ENCODE results near the gene CERS6.

The CERS6 gene

DNA sequence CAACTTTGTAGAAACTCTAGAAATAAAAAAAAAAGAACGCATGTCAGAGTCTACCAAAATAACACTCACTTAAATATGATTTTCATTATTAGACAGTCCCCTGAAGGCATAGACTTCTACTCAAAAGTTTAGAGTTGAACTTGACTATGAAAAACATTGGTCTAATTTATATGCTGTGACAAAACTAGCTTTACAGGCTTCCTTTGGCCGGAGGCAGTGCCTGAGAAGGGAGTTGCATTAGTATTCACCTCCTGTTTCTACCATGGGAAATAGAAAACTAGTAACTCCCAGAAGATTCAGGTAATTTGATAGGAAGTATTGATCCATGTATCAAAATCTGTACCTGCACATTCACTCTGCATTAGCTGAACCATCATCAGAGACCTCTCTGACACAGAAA, 182.9 kb downstream of the CERS6 start:
- Histone ChIP-seq H3K27me3 (ENCODE audit: control insufficient read depth in 5 of 5, insufficient read depth in 4 of 5, low read length in 5 of 5) (no peaks in the 10 kb centered on the region), H3K9ac (ENCODE audit: low read length in 5 of 5) (no peak overlapping the region), H3K36me3 (ENCODE audit: control insufficient read depth in 5 of 5, insufficient read depth in 5 of 5, low read length in 5 of 5) (no peaks in the 10 kb centered on the region), H3K27ac (ENCODE audit: low read depth, low read length) (no peak overlapping the region), H3K4me1 (ENCODE audit: control insufficient read depth in 5 of 5, insufficient read depth in 5 of 5, low read length in 5 of 5) (peaks cover 4 to 11% (median 8%) of the 10 kb centered on the region in 5 donors), H3K4me3 (ENCODE audit: low read depth in 1 of 5, low read length in 5 of 5) (no peak overlapping the region), H3K9me3 (ENCODE audit: control insufficient read depth in 5 of 5, low read length in 5 of 5) (no peaks in the 10 kb centered on the region)

- H3K36me3 ChIP-seq (ENCODE audit: control insufficient read depth in 5 of 5, insufficient read depth in 5 of 5, low read length in 5 of 5): no peaks in the 10 kb centered on the region
- no peak overlapping the region for H3K9ac ChIP-seq (ENCODE audit: low read length in 5 of 5)
- no peak overlapping the region for H3K27ac ChIP-seq (ENCODE audit: low read depth, low read length)
- H3K27me3 ChIP-seq (ENCODE audit: control insufficient read depth in 5 of 5, insufficient read depth in 4 of 5, low read length in 5 of 5): no peaks in the 10 kb centered on the region
- H3K4me1 ChIP-seq (ENCODE audit: control insufficient read depth in 5 of 5, insufficient read depth in 5 of 5, low read length in 5 of 5): peaks cover 4 to 11% (median 8%) of the 10 kb centered on the region in 5 donors
- no peaks in the 10 kb centered on the region for H3K9me3 ChIP-seq (ENCODE audit: control insufficient read depth in 5 of 5, low read length in 5 of 5)
- no peak overlapping the region for H3K4me3 ChIP-seq (ENCODE audit: low read depth in 1 of 5, low read length in 5 of 5)
Observed at GRCh38 chr2:168639441-168639898, 183.4 kb downstream of the CERS6 start.

DNA sequence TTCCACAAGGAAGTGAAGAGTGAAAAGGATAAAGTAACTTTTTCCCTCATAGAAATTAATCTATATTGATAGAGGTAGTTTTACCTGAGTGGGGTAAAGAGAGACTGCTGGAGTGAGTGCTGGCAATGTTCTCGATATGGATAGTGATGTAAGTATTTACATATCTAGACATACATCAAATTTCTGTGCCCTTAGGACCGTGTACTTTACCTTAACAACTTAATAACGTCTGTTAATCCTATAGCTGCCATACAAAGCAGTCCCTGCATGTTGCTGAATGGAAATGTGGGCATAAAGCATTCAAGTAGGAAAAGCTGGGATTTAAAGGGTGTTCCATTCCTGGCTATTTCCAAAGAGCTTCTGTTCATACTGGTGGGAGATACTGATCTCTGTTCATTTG, 184.0 kb downstream of the CERS6 start:
- Histone ChIP-seq H3K4me3 (ENCODE audit: low read depth in 1 of 5, low read length in 5 of 5) (no peak overlapping the region), H3K4me1 (ENCODE audit: control insufficient read depth in 5 of 5, insufficient read depth in 5 of 5, low read length in 5 of 5) (peaks cover 3 to 7% (median 7%) of the 10 kb centered on the region in 5 donors), H3K27ac (ENCODE audit: low read depth, low read length) (no peak overlapping the region), H3K9ac (ENCODE audit: low read length in 5 of 5) (no peak overlapping the region), H3K9me3 (ENCODE audit: control insufficient read depth in 5 of 5, low read length in 5 of 5) (no peaks in the 10 kb centered on the region), H3K27me3 (ENCODE audit: control insufficient read depth in 5 of 5, insufficient read depth in 4 of 5, low read length in 5 of 5) (no peaks in the 10 kb centered on the region), H3K36me3 (ENCODE audit: control insufficient read depth in 5 of 5, insufficient read depth in 5 of 5, low read length in 5 of 5) (no peaks in the 10 kb centered on the region)

- H3K4me1 ChIP-seq (ENCODE audit: control insufficient read depth in 5 of 5, insufficient read depth in 5 of 5, low read length in 5 of 5): no peaks in the 10 kb centered on the region
- H3K9me3 ChIP-seq (ENCODE audit: control insufficient read depth in 5 of 5, low read length in 5 of 5): peaks cover 0 to 6% (median 0%) of the 10 kb centered on the region in 5 donors
- H3K9ac ChIP-seq (ENCODE audit: low read length in 5 of 5): no peak overlapping the region
- H3K36me3 ChIP-seq (ENCODE audit: control insufficient read depth in 5 of 5, insufficient read depth in 5 of 5, low read length in 5 of 5): no peaks in the 10 kb centered on the region
- H3K4me3 ChIP-seq (ENCODE audit: low read depth in 1 of 5, low read length in 5 of 5): no peak overlapping the region
- no peaks in the 10 kb centered on the region for H3K27me3 ChIP-seq (ENCODE audit: control insufficient read depth in 5 of 5, insufficient read depth in 4 of 5, low read length in 5 of 5)
- no peak overlapping the region for H3K27ac ChIP-seq (ENCODE audit: low read depth, low read length)
Observed at GRCh38 chr2:168641636-168642035, 185.6 kb downstream of the CERS6 start.

DNA sequence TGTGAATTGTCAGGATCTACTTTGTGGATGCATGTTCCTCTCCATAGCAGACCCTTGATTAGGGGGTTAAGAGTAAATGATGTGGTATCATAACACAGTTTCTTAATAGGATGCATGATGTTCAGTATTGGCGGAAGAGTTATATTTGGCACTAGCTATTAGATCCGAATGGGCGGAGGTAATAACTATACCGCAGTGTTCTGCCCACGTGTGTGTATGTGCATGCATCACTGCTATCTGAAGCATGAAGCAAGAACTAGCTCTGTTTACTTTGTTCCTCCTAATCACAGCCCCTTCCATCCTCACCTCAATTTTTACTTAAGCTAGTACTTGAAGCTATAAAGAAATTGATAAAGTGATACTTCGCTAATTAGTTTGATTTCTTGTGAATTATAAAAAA, 186.8 kb downstream of the CERS6 start:
- Histone ChIP-seq H3K9ac (ENCODE audit: low read length in 5 of 5) (no peak overlapping the region), H3K4me3 (ENCODE audit: low read depth in 1 of 5, low read length in 5 of 5) (no peak overlapping the region), H3K27me3 (ENCODE audit: control insufficient read depth in 5 of 5, insufficient read depth in 4 of 5, low read length in 5 of 5) (no peaks in the 10 kb centered on the region), H3K4me1 (ENCODE audit: control insufficient read depth in 5 of 5, insufficient read depth in 5 of 5, low read length in 5 of 5) (no peaks in the 10 kb centered on the region), H3K9me3 (ENCODE audit: control insufficient read depth in 5 of 5, low read length in 5 of 5) (peaks cover 0 to 6% (median 0%) of the 10 kb centered on the region in 5 donors), H3K27ac (ENCODE audit: low read depth, low read length) (no peak overlapping the region), H3K36me3 (ENCODE audit: control insufficient read depth in 5 of 5, insufficient read depth in 5 of 5, low read length in 5 of 5) (no peaks in the 10 kb centered on the region)

GRCh38 chr2:168643979-168644378, 187.9 kb downstream of the CERS6 start:
- H3K4me1 ChIP-seq (ENCODE audit: control insufficient read depth in 5 of 5, insufficient read depth in 5 of 5, low read length in 5 of 5): no peaks in the 10 kb centered on the region

GRCh38 chr2:168645696-168646338, 189.7 kb downstream of the CERS6 start:
- Histone ChIP-seq H3K27ac (ENCODE audit: low read depth, low read length) (no peak overlapping the region), H3K4me3 (ENCODE audit: low read depth in 1 of 5, low read length in 5 of 5) (no peak overlapping the region), H3K27me3 (ENCODE audit: control insufficient read depth in 5 of 5, insufficient read depth in 4 of 5, low read length in 5 of 5) (no peaks in the 10 kb centered on the region), H3K9me3 (ENCODE audit: control insufficient read depth in 5 of 5, low read length in 5 of 5) (peaks cover 0 to 6% (median 0%) of the 10 kb centered on the region in 5 donors), H3K4me1 (ENCODE audit: control insufficient read depth in 5 of 5, insufficient read depth in 5 of 5, low read length in 5 of 5) (peaks cover 0 to 2% (median 0%) of the 10 kb centered on the region in 5 donors), H3K36me3 (ENCODE audit: control insufficient read depth in 5 of 5, insufficient read depth in 5 of 5, low read length in 5 of 5) (no peaks in the 10 kb centered on the region), H3K9ac (ENCODE audit: low read length in 5 of 5) (no peak overlapping the region)

More at GRCh38 chr2:168643979-168644378, 187.9 kb downstream of the CERS6 start:
- Histone ChIP-seq H3K27me3 (ENCODE audit: control insufficient read depth in 5 of 5, insufficient read depth in 4 of 5, low read length in 5 of 5) (no peaks in the 10 kb centered on the region), H3K9me3 (ENCODE audit: control insufficient read depth in 5 of 5, low read length in 5 of 5) (peaks cover 0 to 6% (median 0%) of the 10 kb centered on the region in 5 donors), H3K27ac (ENCODE audit: low read depth, low read length) (no peak overlapping the region), H3K36me3 (ENCODE audit: control insufficient read depth in 5 of 5, insufficient read depth in 5 of 5, low read length in 5 of 5) (no peaks in the 10 kb centered on the region), H3K9ac (ENCODE audit: low read length in 5 of 5) (no peak overlapping the region), H3K4me3 (ENCODE audit: low read depth in 1 of 5, low read length in 5 of 5) (no peak overlapping the region)

DNA sequence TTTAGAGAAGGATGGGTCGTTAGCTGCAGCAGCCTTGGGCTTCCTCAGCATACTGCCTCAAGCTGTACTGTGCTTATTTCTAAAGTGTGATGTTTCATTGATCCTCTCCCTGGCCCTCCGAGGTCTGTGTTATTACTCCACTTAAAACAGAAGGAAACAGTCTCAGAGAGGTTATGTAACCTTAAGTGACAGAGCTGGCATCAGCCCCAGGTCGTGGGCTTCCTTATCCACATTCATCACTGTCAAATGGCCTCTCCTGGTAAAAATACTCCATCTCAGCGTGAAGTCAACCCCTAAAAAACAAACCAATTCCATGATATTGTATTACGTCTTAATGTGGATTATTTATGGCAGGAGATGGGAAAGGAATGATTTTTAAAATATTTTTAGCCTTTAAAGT, 193.0 kb downstream of the CERS6 start:
- H3K4me3 ChIP-seq (ENCODE audit: low read depth in 1 of 5, low read length in 5 of 5): no peak overlapping the region
- H3K27ac ChIP-seq (ENCODE audit: low read depth, low read length): no peak overlapping the region
- no peak overlapping the region for H3K9ac ChIP-seq (ENCODE audit: low read length in 5 of 5)
- H3K36me3 ChIP-seq (ENCODE audit: control insufficient read depth in 5 of 5, insufficient read depth in 5 of 5, low read length in 5 of 5): no peaks in the 10 kb centered on the region
- H3K4me1 ChIP-seq (ENCODE audit: control insufficient read depth in 5 of 5, insufficient read depth in 5 of 5, low read length in 5 of 5): peaks cover 0 to 5% (median 0%) of the 10 kb centered on the region in 5 donors
- H3K9me3 ChIP-seq (ENCODE audit: control insufficient read depth in 5 of 5, low read length in 5 of 5): peaks cover 0 to 6% (median 0%) of the 10 kb centered on the region in 5 donors
- H3K27me3 ChIP-seq (ENCODE audit: control insufficient read depth in 5 of 5, insufficient read depth in 4 of 5, low read length in 5 of 5): no peaks in the 10 kb centered on the region

DNA sequence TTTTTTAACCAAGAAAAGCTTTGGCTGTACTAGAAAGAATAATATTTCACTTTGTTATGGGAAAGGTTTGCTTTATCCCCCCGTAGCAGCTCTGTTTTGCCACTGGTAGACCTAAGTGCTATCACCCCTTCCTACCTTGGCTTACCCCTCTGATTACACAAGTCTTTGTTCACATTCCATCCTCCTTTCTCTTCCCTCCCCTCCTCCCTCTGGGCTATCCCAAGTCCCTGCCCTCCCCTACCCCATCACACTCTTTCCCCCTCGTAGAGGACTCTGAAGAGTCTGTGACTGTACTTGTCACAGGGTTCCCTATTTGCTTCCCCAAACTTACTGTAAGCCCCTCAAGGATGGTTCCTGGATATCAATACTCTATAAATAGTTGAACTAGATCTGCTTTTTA, 193.5 kb downstream of the CERS6 start:
- H3K9ac ChIP-seq (ENCODE audit: low read length in 5 of 5): no peak overlapping the region
- H3K36me3 ChIP-seq (ENCODE audit: control insufficient read depth in 5 of 5, insufficient read depth in 5 of 5, low read length in 5 of 5): no peaks in the 10 kb centered on the region
- no peak overlapping the region for H3K27ac ChIP-seq (ENCODE audit: low read depth, low read length)
- H3K4me1 ChIP-seq (ENCODE audit: control insufficient read depth in 5 of 5, insufficient read depth in 5 of 5, low read length in 5 of 5): peaks cover 0 to 5% (median 0%) of the 10 kb centered on the region in 5 donors
- no peaks in the 10 kb centered on the region for H3K27me3 ChIP-seq (ENCODE audit: control insufficient read depth in 5 of 5, insufficient read depth in 4 of 5, low read length in 5 of 5)
- peaks cover 0 to 6% (median 0%) of the 10 kb centered on the region in 5 donors for H3K9me3 ChIP-seq (ENCODE audit: control insufficient read depth in 5 of 5, low read length in 5 of 5)
- no peak overlapping the region for H3K4me3 ChIP-seq (ENCODE audit: low read depth in 1 of 5, low read length in 5 of 5)

- no peaks in the 10 kb centered on the region for H3K27me3 ChIP-seq (ENCODE audit: control insufficient read depth in 5 of 5, insufficient read depth in 4 of 5, low read length in 5 of 5)
Observed at GRCh38 chr2:168650139-168650538, 194.1 kb downstream of the CERS6 start.

More at GRCh38 chr2:168650139-168650538, 194.1 kb downstream of the CERS6 start:
- Histone ChIP-seq H3K4me3 (ENCODE audit: low read depth in 1 of 5, low read length in 5 of 5) (no peak overlapping the region), H3K27ac (ENCODE audit: low read depth, low read length) (no peak overlapping the region), H3K9me3 (ENCODE audit: control insufficient read depth in 5 of 5, low read length in 5 of 5) (peaks cover 0 to 6% (median 0%) of the 10 kb centered on the region in 5 donors), H3K9ac (ENCODE audit: low read length in 5 of 5) (no peak overlapping the region), H3K4me1 (ENCODE audit: control insufficient read depth in 5 of 5, insufficient read depth in 5 of 5, low read length in 5 of 5) (peaks cover 0 to 5% (median 0%) of the 10 kb centered on the region in 5 donors), H3K36me3 (ENCODE audit: control insufficient read depth in 5 of 5, insufficient read depth in 5 of 5, low read length in 5 of 5) (no peaks in the 10 kb centered on the region)
